Heart left ventricle (tissue), 13 donors: ENCODE data around the gene SUB1.

Source experiments
- CTCF ChIP-seq, 12 donors: fragments of 200-600 bp; sonication (generic) in 4 of 12; IDR thresholded peaks; one replicate each; pipeline versions ENCODE4 v1.5.0 to v1.8.0; 2018 to 2022; ENCODE audit warnings: antibody characterized with exemption in 12 of 12, mild to moderate bottlenecking in 5 of 12
- POLR2A ChIP-seq, 2 donors: fragments of 450-650 bp; IDR thresholded peaks; one replicate each; pipeline ENCODE4 v1.6.1; 2017; ENCODE audit warnings: antibody characterized with exemption in 2 of 2, mild to moderate bottlenecking in 2 of 2, moderate library complexity in 2 of 2
- donor health status: ischemic (EF 13 %, LVEDD 7.1; RV severe dilation, severe dysfunction).
- donor health status: DM: no; HTN: yes; CAD: no.
- donor health status: DM: no; HTN: no; CAD: no.
- donor health status: ischemic (EF 25% LVEDD 6.9; RV normal size, moderate dysfunction).
- donor health status: ischemic (EF 25% LVEDD 5.7; RV mildly dilated, moderate dysfunction).
- donor health status: ischemic (EF 35%, LVEDD 5.7; RV mildly dilated, moderate dysfunction).
- donor health status: nonischemic (EF 11% LVEDD 7.7; RV severe dilation, severe dysfunction).
- donor health status: DM: yes; HTN: yes; CAD: no.
- donor health status: PGD.
- donor health status: ischemic (EF 29% LVEDD 5.4; RV normal size, mild dysfunction).
- donor health status: nonischemic (EF 23%, LVEDD 6.1; RV moderate dilation, normal function).

DNA sequence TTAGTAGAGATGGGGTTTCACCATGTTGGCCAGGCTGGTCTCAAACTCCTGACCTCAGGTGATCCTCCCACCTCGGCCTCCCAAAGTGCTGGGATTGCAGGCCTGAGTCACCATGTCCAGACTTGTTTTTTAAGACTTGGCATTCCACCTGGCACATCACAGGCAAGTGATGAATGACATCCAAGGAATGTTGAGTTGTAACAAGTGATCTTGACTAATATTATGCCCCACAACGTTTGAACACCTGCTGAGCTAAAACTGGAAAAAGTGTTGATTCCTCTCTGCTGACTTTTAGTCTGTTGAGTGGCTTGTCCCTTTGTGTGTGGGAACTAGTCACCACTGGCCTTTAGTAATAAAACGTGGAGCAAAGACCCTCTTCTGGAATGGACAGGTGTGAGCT lies 54.6 kb downstream of the SUB1 start:
- TF ChIP-seq CTCF (IDR thresholded peaks at IDR 0.05) (no peak), POLR2A (IDR thresholded peaks at IDR 0.05) (no peak)
